ENCODE data around the gene RHCG. TPM values are rescaled to one million over a fixed set of nuclear protein-coding genes. Genes with fewer than 3 reads are reported as not detected.

The RHCG gene
- total and polyA plus RNA-seq, 4 donors = 0.08 to 0.19 (median 0.15) TPM

GRCh38 chr15:89524184-89524583 is 27.8 kb upstream of the RHCG start:
- 79% methylated on average over 1 of the region's 1 CpG for WGBS
- Histone ChIP-seq H3K27me3 (ENCODE audit: control insufficient read depth in 4 of 4, insufficient read depth in 4 of 4, low read length in 3 of 4) (no peaks in the 10 kb centered on the region), H3K9ac (ENCODE audit: low read depth in 1 of 2, low read length in 2 of 2) (no peak overlapping the region), H3K4me1 (ENCODE audit: control insufficient read depth in 4 of 4, insufficient read depth in 4 of 4, low read length in 3 of 4) (peaks cover 0 to 6% (median 4%) of the 10 kb centered on the region in 4 donors), H3K9me3 (ENCODE audit: control insufficient read depth in 4 of 4, low read length in 3 of 4) (peaks cover 0 to 2% (median 0%) of the 10 kb centered on the region in 4 donors), H3K4me3 (ENCODE audit: low read depth in 1 of 3, low read length in 3 of 3) (no peak overlapping the region), H3K27ac (ENCODE audit: low read depth in 1 of 2, low read length in 2 of 2) (no peak overlapping the region), H3K36me3 (ENCODE audit: control insufficient read depth in 4 of 4, insufficient read depth in 3 of 4, low read depth in 1 of 4, low read length in 3 of 4) (no peaks in the 10 kb centered on the region)
- no peak for TF ChIP-seq JUND (IDR thresholded peaks at IDR 0.05)
- TF ChIP-seq FOXA2 (IDR thresholded peaks at IDR 0.05) = no peak
- TF ChIP-seq HNF4A (conservative IDR thresholded peaks at IDR 0.05) = no peak
- TF ChIP-seq TAF1 (conservative IDR thresholded peaks at IDR 0.05) = no peak
- TF ChIP-seq GABPA (IDR thresholded peaks at IDR 0.05 in 1 of 2, conservative IDR thresholded peaks at IDR 0.05 in 1 of 2) = no peak
- TF ChIP-seq HNF4G (IDR thresholded peaks at IDR 0.05) = no peak
- no peak for TF ChIP-seq REST (IDR thresholded peaks at IDR 0.05)
- no peak for TF ChIP-seq MAX (IDR thresholded peaks at IDR 0.05)
- TF ChIP-seq ZBTB33 (IDR thresholded peaks at IDR 0.05) = no peak
- no peak for TF ChIP-seq ATF3 (IDR thresholded peaks at IDR 0.05)
- TF ChIP-seq RAD21 (IDR thresholded peaks at IDR 0.05) = no peak
- no peak for TF ChIP-seq RXRA (IDR thresholded peaks at IDR 0.05)
- no peak for TF ChIP-seq EGR1 (IDR thresholded peaks at IDR 0.05; ENCODE audit: low read depth in 2 of 2)
- TF ChIP-seq SP1 (IDR thresholded peaks at IDR 0.05) = no peak
- TF ChIP-seq CTCF (IDR thresholded peaks at IDR 0.05; ENCODE audit: low read depth, low read length, missing input control) = no peak
- no peak for TF ChIP-seq YY1 (IDR thresholded peaks at IDR 0.05)
- TF ChIP-seq FOXA1 (IDR thresholded peaks at IDR 0.05) = no peak
- no peak for DNase-seq (ENCODE audit: low spot score)
